Chondrocyte (in vitro differentiated cells): ENCODE results near the gene SSTR5. TPM values are rescaled to one million over a fixed set of nuclear protein-coding genes. Genes with fewer than 3 reads are reported as not detected.

Source experiments
- DNase-seq: peaks from one replicate; pipeline ENCODE4 v3.0.0; 2021; ENCODE audit warnings: mixed read lengths, low spot score
- H3K27ac Mint-ChIP-seq: one replicate; pipeline ENCODE4 v1.8.0; 2021; ENCODE audit warnings: mild to moderate bottlenecking, moderate library complexity, mixed read lengths; ENCODE audit not compliant: unreplicated experiment
- H3K27me3 Mint-ChIP-seq: 2 replicates; pipeline ENCODE4 v1.8.0; 2021; ENCODE audit warnings: low read depth, mixed read lengths
- H3K36me3 Mint-ChIP-seq: 2 replicates; pipeline ENCODE4 v1.8.0; 2021; ENCODE audit warnings: low read depth, mixed read lengths
- H3K4me1 Mint-ChIP-seq: 2 replicates; pipeline ENCODE4 v1.8.0; 2021; ENCODE audit warnings: low read depth, mild to moderate bottlenecking, mixed read lengths
- H3K4me3 Mint-ChIP-seq: one replicate; pipeline ENCODE4 v1.8.0; 2021; ENCODE audit warnings: mild to moderate bottlenecking, moderate library complexity, mixed read lengths; ENCODE audit not compliant: unreplicated experiment
- H3K9me3 Mint-ChIP-seq: 2 replicates; pipeline ENCODE4 v1.8.0; 2021; ENCODE audit warnings: low read depth, mixed read lengths
- CTCF ChIP-seq: fragments of 200-600 bp; sonication (generic); IDR thresholded peaks from 2 replicates; pipeline ENCODE4 v1.5.0; 2021; ENCODE audit warnings: antibody characterized with exemption, mild to moderate bottlenecking, moderate library complexity
- total RNA-seq: library from RNA; stranded (reverse); gene quantifications from 3 replicates; pipeline ENCODE4 v1.2.1, GENCODE V29; 2021

Gene SSTR5
- total RNA-seq, 1 donor from 2014 or later: not detected

- no peak overlapping the region for H3K4me3 Mint-ChIP-seq
- no peak overlapping the region for H3K27ac Mint-ChIP-seq
- H3K27me3 Mint-ChIP-seq: no peaks in the 10 kb centered on the region
- no peak for TF ChIP-seq CTCF
- H3K9me3 Mint-ChIP-seq: peaks cover 10% of the 10 kb centered on the region
- H3K4me1 Mint-ChIP-seq: peaks cover 4% of the 10 kb centered on the region
- DNase-seq: no peak
- peaks cover 2% of the 10 kb centered on the region for H3K36me3 Mint-ChIP-seq
Measured at GRCh38 chr16:1040346-1040745, 32.2 kb upstream of the SSTR5 start.

- Mint-ChIP-seq H3K9me3 (peaks cover 10% of the 10 kb centered on the region), H3K4me1 (no peaks in the 10 kb centered on the region), H3K27me3 (no peaks in the 10 kb centered on the region), H3K36me3 (peaks cover 2% of the 10 kb centered on the region), H3K27ac (no peak overlapping the region), H3K4me3 (no peak overlapping the region)
- no peak for DNase-seq
- no peak for TF ChIP-seq CTCF
Measured at GRCh38 chr16:1042049-1042744, 30.4 kb upstream of the SSTR5 start.

GRCh38 chr16:1042866-1043265 is 29.7 kb upstream of the SSTR5 start:
- no peak overlapping the region for H3K4me3 Mint-ChIP-seq
- H3K27me3 Mint-ChIP-seq: no peaks in the 10 kb centered on the region
- no peak overlapping the region for H3K27ac Mint-ChIP-seq
- no peaks in the 10 kb centered on the region for H3K4me1 Mint-ChIP-seq
- peaks cover 2% of the 10 kb centered on the region for H3K36me3 Mint-ChIP-seq
- TF ChIP-seq CTCF: no peak
- no peak for DNase-seq
- H3K9me3 Mint-ChIP-seq: peaks cover 10% of the 10 kb centered on the region

GRCh38 chr16:1043881-1044451 is 28.6 kb upstream of the SSTR5 start:
- H3K4me1 Mint-ChIP-seq: no peaks in the 10 kb centered on the region
- DNase-seq: no peak
- no peak overlapping the region for H3K27ac Mint-ChIP-seq
- TF ChIP-seq CTCF: no peak
- no peaks in the 10 kb centered on the region for H3K27me3 Mint-ChIP-seq
- H3K4me3 Mint-ChIP-seq: no peak overlapping the region
- peaks cover 10% of the 10 kb centered on the region for H3K9me3 Mint-ChIP-seq
- H3K36me3 Mint-ChIP-seq: peaks cover 2% of the 10 kb centered on the region

GRCh38 chr16:1044460-1045309 is 27.9 kb upstream of the SSTR5 start:
- Mint-ChIP-seq H3K4me3 (no peak overlapping the region), H3K27ac (no peak overlapping the region), H3K27me3 (no peaks in the 10 kb centered on the region), H3K4me1 (no peaks in the 10 kb centered on the region), H3K9me3 (peaks cover 10% of the 10 kb centered on the region), H3K36me3 (peaks cover 2% of the 10 kb centered on the region)
- DNase-seq: no peak
- TF ChIP-seq CTCF: no peak
